WERI-Rb-1 (cell line): Measurements from ENCODE around the gene YEATS2.

Source experiments
- DNase-seq: peaks from one replicate; pipeline ENCODE4 v3.0.0-alpha.2; 2020
- H3K27ac ChIP-seq: fragments of 250-450 bp; sonication (Bioruptor Pico); 2 replicates; pipeline ENCODE4 v1.5.1; 2020; ENCODE audit warnings: mild to moderate bottlenecking, moderate library complexity
- H3K27me3 ChIP-seq: fragments of 250-450 bp; sonication (Bioruptor Pico); 2 replicates; pipeline ENCODE4 v1.5.1; 2021; ENCODE audit warnings: mild to moderate bottlenecking, low read depth, moderate library complexity; ENCODE audit not compliant: insufficient read depth, severe bottlenecking
- H3K36me3 ChIP-seq: fragments of 250-450 bp; sonication (Bioruptor Pico); 2 replicates; pipeline ENCODE4 v1.5.1; 2020; ENCODE audit warnings: mild to moderate bottlenecking, moderate library complexity
- H3K4me3 ChIP-seq: 2 replicates; pipeline ENCODE4 v1.5.1; 2011; ENCODE audit warnings: low read depth, mild to moderate bottlenecking, control low read depth, low read length
- H3K9me3 ChIP-seq: fragments of 250-450 bp; sonication (Bioruptor Pico); 2 replicates; pipeline ENCODE4 v1.5.1; 2021; ENCODE audit warnings: mild to moderate bottlenecking, moderate library complexity; ENCODE audit not compliant: severe bottlenecking
- TF ChIP-seq, protein P1 (sequence below): IDR thresholded peaks from 2 replicates; pipeline ENCODE4 v1.5.1; 2011; ENCODE audit warnings: low read depth, mild to moderate bottlenecking, control low read depth, inconsistent platforms, low read length

The YEATS2 gene

GRCh38 chr3:183826448-183827250 is 129.1 kb downstream of the YEATS2 start:
- H3K4me3 ChIP-seq = no peak overlapping the region
- no peaks in the 10 kb centered on the region for H3K9me3 ChIP-seq
- H3K36me3 ChIP-seq = no peaks in the 10 kb centered on the region; the same call in none of the 2 replicates
- H3K27me3 ChIP-seq = no peaks in the 10 kb centered on the region
- peak; percentile 62 for DNase-seq
- TF ChIP-seq, protein P1, sequence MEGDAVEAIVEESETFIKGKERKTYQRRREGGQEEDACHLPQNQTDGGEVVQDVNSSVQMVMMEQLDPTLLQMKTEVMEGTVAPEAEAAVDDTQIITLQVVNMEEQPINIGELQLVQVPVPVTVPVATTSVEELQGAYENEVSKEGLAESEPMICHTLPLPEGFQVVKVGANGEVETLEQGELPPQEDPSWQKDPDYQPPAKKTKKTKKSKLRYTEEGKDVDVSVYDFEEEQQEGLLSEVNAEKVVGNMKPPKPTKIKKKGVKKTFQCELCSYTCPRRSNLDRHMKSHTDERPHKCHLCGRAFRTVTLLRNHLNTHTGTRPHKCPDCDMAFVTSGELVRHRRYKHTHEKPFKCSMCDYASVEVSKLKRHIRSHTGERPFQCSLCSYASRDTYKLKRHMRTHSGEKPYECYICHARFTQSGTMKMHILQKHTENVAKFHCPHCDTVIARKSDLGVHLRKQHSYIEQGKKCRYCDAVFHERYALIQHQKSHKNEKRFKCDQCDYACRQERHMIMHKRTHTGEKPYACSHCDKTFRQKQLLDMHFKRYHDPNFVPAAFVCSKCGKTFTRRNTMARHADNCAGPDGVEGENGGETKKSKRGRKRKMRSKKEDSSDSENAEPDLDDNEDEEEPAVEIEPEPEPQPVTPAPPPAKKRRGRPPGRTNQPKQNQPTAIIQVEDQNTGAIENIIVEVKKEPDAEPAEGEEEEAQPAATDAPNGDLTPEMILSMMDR = no peak
- H3K27ac ChIP-seq = peak overlapping the region; percentile 15

DNA sequence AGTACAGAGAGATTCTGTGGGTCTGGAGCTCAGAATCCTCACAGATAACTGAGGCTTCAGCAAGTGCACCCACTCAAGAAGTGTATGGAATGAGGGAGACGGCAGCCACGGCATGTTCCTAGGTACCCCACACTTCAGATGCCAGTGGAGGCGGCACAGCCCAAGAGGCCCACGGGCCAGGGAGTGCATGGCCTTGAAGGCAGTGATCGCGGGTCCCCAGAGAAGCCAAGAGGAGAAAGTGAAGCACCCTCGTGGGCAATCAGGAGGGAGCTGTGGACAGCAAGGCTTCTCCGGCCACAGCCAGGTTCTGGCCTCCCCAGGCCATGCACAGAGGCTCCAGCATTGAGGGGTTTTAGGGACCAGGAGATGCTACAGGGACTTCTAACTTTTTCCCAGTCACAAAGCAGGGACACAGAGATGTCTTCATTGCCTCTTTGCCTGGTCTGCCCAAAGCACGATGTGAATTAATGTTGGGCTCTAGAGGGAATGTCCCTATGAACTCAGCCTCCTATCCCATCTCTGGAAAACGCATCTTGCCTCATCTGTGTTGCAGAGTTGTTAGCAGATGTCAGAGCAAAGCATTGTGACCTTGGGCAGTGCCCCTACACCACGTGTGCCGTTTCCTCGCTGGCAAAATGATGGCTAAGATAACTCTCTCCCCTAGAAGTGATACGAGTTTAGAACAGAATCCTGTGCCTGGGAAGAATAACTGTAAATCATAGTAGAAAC is 130.4 kb downstream of the YEATS2 start:
- Histone ChIP-seq H3K9me3 (no peaks in the 10 kb centered on the region), H3K27ac (no peak overlapping the region), H3K4me3 (no peak overlapping the region), H3K36me3 (peaks cover 6% of the 10 kb centered on the region), H3K27me3 (no peaks in the 10 kb centered on the region)
- DNase-seq = no peak
- TF ChIP-seq, protein P1 = no peak

- TF ChIP-seq, protein P1 = no peak
These were observed 130.9 kb downstream of the YEATS2 start for GRCh38 chr3:183828538-183828870.

DNA sequence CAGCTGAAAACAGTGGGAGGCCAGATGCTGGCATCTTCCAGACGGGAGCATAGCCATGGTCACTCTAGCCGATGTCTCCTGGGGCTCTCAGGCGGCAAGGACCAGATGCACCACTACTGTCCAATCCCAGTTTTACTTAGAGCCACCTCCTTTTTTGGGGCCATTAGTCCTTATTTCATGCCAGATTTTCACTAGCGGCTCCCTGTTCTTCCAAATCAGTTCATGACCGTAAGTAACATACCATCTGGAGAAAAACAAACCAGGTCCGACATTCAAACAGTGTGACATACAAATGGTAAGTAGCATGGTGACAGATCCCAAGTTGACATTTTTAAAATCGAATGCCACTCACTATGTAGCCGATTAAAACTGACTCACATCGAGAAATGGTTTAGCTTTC is 131.9 kb downstream of the YEATS2 start:
- no peak for DNase-seq
- Histone ChIP-seq H3K9me3 (no peaks in the 10 kb centered on the region), H3K36me3 (peaks cover 9% of the 10 kb centered on the region), H3K27ac (no peak overlapping the region), H3K27me3 (no peaks in the 10 kb centered on the region), H3K4me3 (no peak overlapping the region)
- TF ChIP-seq, protein P1 = no peak

More at GRCh38 chr3:183828538-183828870, 130.9 kb downstream of the YEATS2 start:
- Histone ChIP-seq H3K27ac (no peak overlapping the region), H3K36me3 (peaks cover 7% of the 10 kb centered on the region), H3K4me3 (no peak overlapping the region), H3K9me3 (no peaks in the 10 kb centered on the region), H3K27me3 (no peaks in the 10 kb centered on the region)
- no peak for DNase-seq

DNA sequence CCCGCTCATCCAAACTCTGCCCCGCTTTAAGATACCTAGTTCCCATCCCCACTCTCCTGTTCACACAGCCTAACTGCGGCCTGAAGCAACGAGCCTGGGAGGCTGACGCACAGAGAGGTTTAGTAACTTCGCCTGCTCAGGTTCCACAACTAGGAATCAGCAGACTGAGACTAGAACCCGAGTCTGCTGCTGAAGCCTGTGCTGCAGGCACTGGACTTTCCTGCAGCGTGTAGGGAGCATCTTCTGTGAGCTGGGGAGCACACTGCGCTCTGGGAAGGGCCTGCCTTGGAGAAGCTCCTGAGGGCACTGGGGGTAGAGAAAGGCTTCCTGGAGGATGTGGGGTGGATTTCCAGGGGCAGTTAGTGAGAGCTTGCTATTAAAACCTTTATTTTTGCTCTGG is 132.6 kb downstream of the YEATS2 start:
- no peaks in the 10 kb centered on the region for H3K9me3 ChIP-seq
- H3K4me3 ChIP-seq = no peak overlapping the region
- DNase-seq = no peak
- no peak overlapping the region for H3K27ac ChIP-seq
- H3K36me3 ChIP-seq = peaks cover 9% of the 10 kb centered on the region
- H3K27me3 ChIP-seq = no peaks in the 10 kb centered on the region
- TF ChIP-seq, protein P1 = no peak
